Measurements from ENCODE around the gene ZNF776.
"Not testable (repeated sequence)": the region's sequence is repeated elsewhere in the genome, so short reads cannot be mapped to it uniquely, and the experiment has no call there.

ZNF776 gene

DNA sequence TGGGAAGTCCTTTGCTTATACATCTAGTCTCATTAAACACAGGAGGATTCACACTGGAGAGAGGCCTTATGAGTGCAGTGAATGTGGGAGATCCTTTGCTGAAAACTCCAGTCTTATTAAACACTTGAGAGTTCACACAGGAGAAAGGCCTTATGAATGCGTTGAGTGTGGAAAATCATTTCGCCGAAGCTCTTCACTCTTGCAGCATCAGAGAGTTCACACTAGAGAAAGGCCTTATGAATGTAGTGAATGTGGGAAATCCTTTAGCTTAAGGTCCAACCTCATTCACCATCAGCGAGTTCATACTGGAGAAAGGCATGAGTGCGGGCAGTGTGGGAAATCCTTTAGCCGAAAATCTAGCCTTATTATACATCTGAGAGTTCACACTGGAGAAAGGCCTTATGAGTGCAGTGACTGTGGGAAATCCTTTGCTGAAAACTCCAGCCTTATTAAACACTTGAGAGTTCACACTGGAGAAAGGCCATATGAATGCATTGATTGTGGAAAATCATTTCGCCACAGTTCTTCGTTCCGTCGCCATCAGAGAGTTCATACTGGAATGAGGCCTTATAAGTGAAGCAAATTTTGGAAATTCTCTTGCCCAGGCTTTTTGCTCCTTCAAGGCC, 32.7 kb downstream of the ZNF776 start:
- no peak for DNase-seq

GRCh38 chr19:57786286-57786685, 39.7 kb downstream of the ZNF776 start:
- DNase-seq, result no peak

GRCh38 chr19:57786906-57787305, 40.3 kb downstream of the ZNF776 start:
- no peak for DNase-seq

- no peak for DNase-seq
These were observed 41.6 kb downstream of the ZNF776 start for GRCh38 chr19:57788114-57788692.

GRCh38 chr19:57789288-57789687, 42.7 kb downstream of the ZNF776 start:
- DNase-seq, result no peak

- not testable (repeated sequence) for DNase-seq
These were observed 50.0 kb downstream of the ZNF776 start for GRCh38 chr19:57796580-57796979.

DNA sequence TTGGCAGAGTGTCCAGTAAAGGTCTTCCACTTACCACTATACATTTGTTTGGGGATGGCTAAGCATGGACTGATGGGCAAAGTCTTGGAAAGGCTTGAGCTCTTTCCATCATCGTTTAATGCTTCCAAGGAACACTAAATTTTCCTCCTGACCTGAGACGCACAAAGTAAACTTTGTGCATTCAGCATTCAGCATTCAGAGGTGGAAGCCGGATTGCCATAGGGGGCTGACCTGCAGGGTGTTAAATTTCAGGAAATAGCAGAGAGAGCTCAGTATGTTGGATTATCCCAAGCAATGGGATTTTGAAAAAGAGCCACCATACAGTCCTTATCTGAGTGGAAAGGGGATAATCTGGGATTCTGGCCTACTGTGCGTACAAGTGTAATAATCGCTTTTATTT, 54.1 kb downstream of the ZNF776 start:
- no peak for DNase-seq

DNA sequence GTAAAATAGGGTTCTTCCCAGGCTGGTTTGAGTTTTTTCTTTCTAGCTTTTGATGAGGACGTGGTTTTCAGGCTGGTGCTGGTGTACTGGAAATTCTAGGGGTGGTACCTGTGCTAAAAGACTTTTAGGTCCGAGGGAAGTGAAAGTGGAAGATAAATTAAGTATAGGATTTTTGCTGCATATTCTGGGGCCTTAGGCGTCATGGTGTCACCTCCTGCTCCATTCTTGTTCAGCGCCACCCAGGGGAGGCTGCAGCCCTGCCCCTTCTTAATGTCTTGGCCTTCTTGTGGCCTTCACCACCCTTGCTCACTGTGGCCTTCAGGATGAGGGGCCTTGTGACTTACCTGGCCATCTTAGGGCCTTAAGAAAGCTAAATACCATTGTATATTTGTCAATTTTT, 55.7 kb downstream of the ZNF776 start:
- DNase-seq, result no peak

GRCh38 chr19:57803265-57803593, 56.6 kb downstream of the ZNF776 start:
- DNase-seq, result no peak

GRCh38 chr19:57803594-57804325, 57.1 kb downstream of the ZNF776 start:
- DNase-seq, result no peak

DNA sequence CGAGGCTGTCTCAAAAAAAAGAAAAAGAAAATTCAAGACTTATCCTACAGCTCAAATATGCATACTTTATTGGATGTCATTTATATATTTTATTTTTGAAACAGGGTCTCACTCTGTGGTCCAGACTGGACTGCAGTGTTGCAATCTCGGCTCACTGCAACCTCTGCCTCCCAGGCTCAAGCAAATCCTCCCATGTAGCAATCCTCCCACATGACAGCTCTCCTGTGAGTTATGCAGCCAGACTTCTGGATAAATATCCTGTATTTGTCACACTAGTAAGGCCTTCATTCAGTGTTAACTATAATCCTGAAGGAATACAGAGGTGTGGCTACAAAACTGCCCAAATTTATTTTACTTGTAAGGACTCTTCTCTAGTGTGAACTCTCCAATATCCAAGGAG, 60.9 kb downstream of the ZNF776 start:
- DNase-seq, result no peak
